ENCODE results near the gene PRRT1B. TPM values are rescaled to one million over a fixed set of nuclear protein-coding genes. Genes with fewer than 3 reads are reported as not detected.

PRRT1B gene
- total and polyA plus RNA-seq, 9 donors, result 0.61 to 4.1 TPM; not detected in 7

DNA sequence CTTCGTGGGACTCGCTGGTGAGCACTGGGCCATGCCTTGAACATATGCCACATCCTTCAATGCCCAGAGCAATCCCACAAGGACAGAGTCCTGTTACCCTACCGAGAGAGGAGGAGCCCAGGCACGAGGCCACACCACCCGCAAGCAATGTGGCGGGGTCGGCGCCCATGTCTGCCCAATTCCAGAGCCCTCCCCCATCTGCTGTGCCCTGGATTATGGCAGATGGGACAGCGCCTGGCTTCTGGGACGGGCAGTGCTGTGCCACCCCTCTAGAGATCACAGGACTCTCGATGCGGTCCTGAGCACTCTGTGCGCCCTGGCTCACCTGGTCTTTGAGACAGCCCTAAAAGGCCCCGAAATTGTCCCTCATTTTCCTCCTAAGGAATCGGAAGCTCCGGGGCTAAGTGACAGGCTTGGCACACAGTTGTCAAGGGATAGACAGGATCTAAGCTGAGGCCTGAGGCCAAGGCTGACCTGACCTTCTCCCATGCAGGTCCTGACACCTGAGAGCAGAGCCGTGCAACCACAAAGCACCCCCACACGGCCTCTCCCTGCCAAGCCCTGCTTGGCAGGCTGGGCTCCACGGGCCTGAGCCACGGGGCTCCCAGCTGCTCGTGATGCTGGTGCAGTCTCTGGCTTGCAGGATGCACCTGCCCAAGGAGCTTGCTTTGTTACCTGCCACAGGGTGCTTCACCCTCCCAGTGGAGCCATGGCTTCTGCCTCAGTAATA lies 48.8 kb downstream of the PRRT1B start:
- Histone ChIP-seq H3K36me3 (no peaks in the 10 kb centered on the region), H3K4me3 (no peak overlapping the region), H3K27ac (no peak overlapping the region), H3K9me3 (no peaks in the 10 kb centered on the region), H3K27me3 (no peaks in the 10 kb centered on the region), H3K4me1 (ENCODE audit: insufficient read depth) (no peaks in the 10 kb centered on the region)
- no peak for TF ChIP-seq POLR2A (IDR thresholded peaks at IDR 0.05)
- TF ChIP-seq EP300 (IDR thresholded peaks at IDR 0.05), result no peak
- TF ChIP-seq, protein P1, sequence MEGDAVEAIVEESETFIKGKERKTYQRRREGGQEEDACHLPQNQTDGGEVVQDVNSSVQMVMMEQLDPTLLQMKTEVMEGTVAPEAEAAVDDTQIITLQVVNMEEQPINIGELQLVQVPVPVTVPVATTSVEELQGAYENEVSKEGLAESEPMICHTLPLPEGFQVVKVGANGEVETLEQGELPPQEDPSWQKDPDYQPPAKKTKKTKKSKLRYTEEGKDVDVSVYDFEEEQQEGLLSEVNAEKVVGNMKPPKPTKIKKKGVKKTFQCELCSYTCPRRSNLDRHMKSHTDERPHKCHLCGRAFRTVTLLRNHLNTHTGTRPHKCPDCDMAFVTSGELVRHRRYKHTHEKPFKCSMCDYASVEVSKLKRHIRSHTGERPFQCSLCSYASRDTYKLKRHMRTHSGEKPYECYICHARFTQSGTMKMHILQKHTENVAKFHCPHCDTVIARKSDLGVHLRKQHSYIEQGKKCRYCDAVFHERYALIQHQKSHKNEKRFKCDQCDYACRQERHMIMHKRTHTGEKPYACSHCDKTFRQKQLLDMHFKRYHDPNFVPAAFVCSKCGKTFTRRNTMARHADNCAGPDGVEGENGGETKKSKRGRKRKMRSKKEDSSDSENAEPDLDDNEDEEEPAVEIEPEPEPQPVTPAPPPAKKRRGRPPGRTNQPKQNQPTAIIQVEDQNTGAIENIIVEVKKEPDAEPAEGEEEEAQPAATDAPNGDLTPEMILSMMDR (IDR thresholded peaks at IDR 0.05), result no peak
- intact Hi-C loops (cut with DNase I), result loop anchor here in 3 of 4 donors (2.0 to 10.0 kb wide), 4 partner anchors 143 to 641 kb away; partner anchors contain the start of gene RAPGEF1 (in 2 of the 3)
- no peak for DNase-seq
- WGBS, 3 donors, result 87% methylated on average over 21 of the region's 21 CpGs

DNA sequence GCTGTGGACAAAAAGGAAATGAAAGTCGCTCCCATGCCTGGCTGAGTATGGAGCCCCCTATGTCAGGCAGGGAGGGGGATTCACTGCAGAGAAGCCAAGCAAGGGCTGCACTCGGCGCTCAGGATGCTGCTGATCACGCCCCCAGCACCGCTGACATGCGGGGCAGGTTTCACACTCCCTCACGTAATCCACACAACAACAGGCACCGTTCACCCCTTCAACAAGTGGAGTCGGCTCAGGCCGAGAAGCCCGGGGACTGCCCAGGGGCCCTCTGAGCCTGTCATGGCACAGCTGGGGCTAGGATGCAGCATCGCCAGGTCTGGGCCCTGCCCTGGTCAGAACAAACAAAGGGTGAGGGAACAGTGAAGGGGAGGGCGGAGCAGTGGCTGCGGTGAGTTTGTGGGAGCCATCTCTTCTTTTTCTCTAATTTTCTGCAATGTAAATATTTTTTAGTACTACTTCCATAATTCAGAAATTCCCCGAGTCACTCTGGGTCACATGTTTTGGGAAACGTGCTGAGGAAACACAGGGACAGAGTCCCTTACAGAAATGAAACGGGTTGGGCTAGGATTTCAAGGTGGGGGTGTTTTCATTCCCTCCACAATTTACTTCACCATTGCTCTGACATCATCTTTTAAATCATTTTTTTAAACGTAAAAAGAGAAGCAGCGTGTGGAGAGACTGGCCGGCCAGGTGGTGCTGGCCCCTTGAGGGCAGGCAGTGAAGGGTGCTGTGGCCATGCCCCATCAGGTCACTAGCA lies 49.8 kb downstream of the PRRT1B start:
- Histone ChIP-seq H3K9me3 (no peaks in the 10 kb centered on the region), H3K27ac (no peak overlapping the region), H3K36me3 (no peaks in the 10 kb centered on the region), H3K4me1 (ENCODE audit: insufficient read depth) (no peaks in the 10 kb centered on the region), H3K4me3 (no peak overlapping the region), H3K27me3 (no peaks in the 10 kb centered on the region)
- no peak for TF ChIP-seq EP300 (IDR thresholded peaks at IDR 0.05)
- TF ChIP-seq POLR2A (IDR thresholded peaks at IDR 0.05), result no peak
- 84 to 87% (median 87%) methylated on average over 20 of the region's 20 CpGs for WGBS, 3 donors
- intact Hi-C loops (cut with DNase I), result loop anchor here in 3 of 4 donors (5.0 to 10.0 kb wide), 3 partner anchors 142 to 640 kb away; partner anchors contain the start of gene RAPGEF1 (in 1 of the 3)
- DNase-seq, result no peak

DNA sequence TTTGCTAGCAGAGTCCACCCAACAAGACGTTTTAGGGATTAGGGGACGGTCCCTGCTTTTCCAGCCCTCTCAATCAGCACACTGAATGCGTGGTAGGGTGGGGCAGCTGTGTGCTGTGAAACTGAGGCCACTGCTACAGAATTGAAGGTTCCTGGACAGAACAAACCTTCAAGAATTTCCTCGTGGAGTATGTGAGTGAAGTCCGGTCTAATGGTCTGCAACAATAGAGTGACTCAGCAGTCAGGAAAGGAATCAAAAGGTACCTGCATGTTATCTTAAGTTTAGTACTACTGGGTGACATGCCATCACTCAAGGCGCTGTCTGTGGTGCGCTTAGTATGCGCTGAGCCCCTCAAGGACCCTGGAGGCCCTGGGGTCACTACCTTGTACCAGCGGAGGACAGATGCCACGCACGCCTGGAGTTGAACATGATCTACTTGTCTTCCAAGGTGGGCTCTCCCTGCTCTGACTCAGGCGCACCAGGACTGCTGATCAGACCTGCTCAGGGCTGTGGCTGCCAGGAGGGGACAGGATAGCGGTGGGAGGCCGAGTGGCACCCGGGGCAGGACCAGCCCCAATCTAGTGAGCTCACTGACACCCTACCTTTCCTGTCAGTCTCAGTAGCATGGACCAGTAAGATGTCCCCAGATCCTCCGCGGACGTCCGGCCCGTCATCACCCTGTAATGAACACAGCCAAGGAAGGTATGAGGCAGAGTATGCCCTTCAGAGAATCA lies 50.5 kb downstream of the PRRT1B start:
- DNase-seq, result no peak
- Histone ChIP-seq H3K4me3 (no peak overlapping the region), H3K27ac (no peak overlapping the region), H3K4me1 (ENCODE audit: insufficient read depth) (no peaks in the 10 kb centered on the region), H3K9me3 (no peaks in the 10 kb centered on the region), H3K27me3 (no peaks in the 10 kb centered on the region), H3K36me3 (no peaks in the 10 kb centered on the region)
- intact Hi-C loops (cut with DNase I), result loop anchor here in 1 of 4 donors (10.0 kb wide), 1 partner anchor 639 kb away; no protein-coding TSS in a partner anchor
- TF ChIP-seq, protein P1 (IDR thresholded peaks at IDR 0.05), result no peak
- no peak for TF ChIP-seq POLR2A (IDR thresholded peaks at IDR 0.05)
- TF ChIP-seq EP300 (IDR thresholded peaks at IDR 0.05), result no peak
- 90 to 92% (median 90%) methylated on average over 20 of the region's 20 CpGs for WGBS, 3 donors

DNA sequence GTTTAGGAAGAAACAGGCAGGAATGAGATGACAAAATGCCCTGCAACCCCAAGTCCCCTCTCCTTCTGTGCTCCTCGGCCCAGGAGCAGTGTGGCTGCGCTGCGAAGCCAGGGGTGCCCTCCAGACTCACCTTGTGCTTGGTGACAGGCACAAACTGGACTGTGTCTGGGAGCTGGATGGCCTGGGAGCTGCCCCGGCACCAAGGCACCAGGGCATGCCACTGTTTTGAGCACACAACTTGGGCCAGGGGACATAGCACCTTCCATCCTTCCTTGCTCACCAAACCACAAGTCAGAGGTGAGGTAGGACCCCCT lies 51.1 kb downstream of the PRRT1B start:
- Histone ChIP-seq H3K27me3 (no peaks in the 10 kb centered on the region), H3K9me3 (no peaks in the 10 kb centered on the region), H3K4me1 (ENCODE audit: insufficient read depth) (no peaks in the 10 kb centered on the region), H3K36me3 (no peaks in the 10 kb centered on the region), H3K27ac (no peak overlapping the region), H3K4me3 (no peak overlapping the region)
- DNase-seq, result no peak
- 93 to 98% (median 98%) methylated on average over 4 of the region's 4 CpGs for WGBS, 3 donors
- intact Hi-C loops (cut with DNase I), result loop anchor here in 1 of 4 donors (10.0 kb wide), 1 partner anchor 638 kb away; no protein-coding TSS in a partner anchor
- TF ChIP-seq POLR2A (IDR thresholded peaks at IDR 0.05) (no peak), EP300 (IDR thresholded peaks at IDR 0.05) (no peak)
- TF ChIP-seq, protein P1 (IDR thresholded peaks at IDR 0.05), result no peak
